ENCODE results near the gene GALNT9. TPM values are rescaled to one million over a fixed set of nuclear protein-coding genes. Genes with fewer than 3 reads are reported as not detected.
"Not testable (repeated sequence)": the region's sequence is repeated elsewhere in the genome, so short reads cannot be mapped to it uniquely, and the experiment has no call there.

The GALNT9 gene
- polyA plus RNA-seq, 4 donors, result 8.7 to 11.7 (median 10.2) TPM

- DNase-seq (ENCODE audit: low read depth in 4 of 4, low spot score in 2 of 4), result no peak
Measured at GRCh38 chr12:132243596-132244310, 85.6 kb downstream of the GALNT9 start.

- not testable (repeated sequence) for DNase-seq (ENCODE audit: low read depth in 4 of 4, low spot score in 2 of 4)
Measured at GRCh38 chr12:132243171-132243570, 86.2 kb downstream of the GALNT9 start.

- not testable (repeated sequence) for DNase-seq (ENCODE audit: low read depth in 4 of 4, low spot score in 2 of 4)
Measured at GRCh38 chr12:132240669-132241007, 88.8 kb downstream of the GALNT9 start.

GRCh38 chr12:132239796-132240668 is 89.4 kb downstream of the GALNT9 start:
- no peak for DNase-seq (ENCODE audit: low read depth in 4 of 4, low spot score in 2 of 4)

- DNase-seq (ENCODE audit: low read depth in 4 of 4, low spot score in 2 of 4), result no peak
Measured at GRCh38 chr12:132239392-132239791, 90.0 kb downstream of the GALNT9 start.

GRCh38 chr12:132238884-132239283 is 90.5 kb downstream of the GALNT9 start:
- DNase-seq (ENCODE audit: low read depth in 4 of 4, low spot score in 2 of 4), result no peak

- no peak for DNase-seq (ENCODE audit: low read depth in 4 of 4, low spot score in 2 of 4)
Measured at GRCh38 chr12:132238488-132238854, 90.9 kb downstream of the GALNT9 start.

GRCh38 chr12:132237772-132238487 is 91.5 kb downstream of the GALNT9 start:
- no peak for DNase-seq (ENCODE audit: low read depth in 4 of 4, low spot score in 2 of 4)

GRCh38 chr12:132236930-132237771 is 92.2 kb downstream of the GALNT9 start:
- no peak for DNase-seq (ENCODE audit: low read depth in 4 of 4, low spot score in 2 of 4)

- no peak for DNase-seq (ENCODE audit: low read depth in 4 of 4, low spot score in 2 of 4)
Measured at GRCh38 chr12:132236129-132236929, 93.1 kb downstream of the GALNT9 start.

GRCh38 chr12:132235116-132235820 is 94.1 kb downstream of the GALNT9 start:
- DNase-seq (ENCODE audit: low read depth in 4 of 4, low spot score in 2 of 4), result no peak

GRCh38 chr12:132230381-132230780 is 99.0 kb downstream of the GALNT9 start:
- no peak for DNase-seq (ENCODE audit: low read depth in 4 of 4, low spot score in 2 of 4)

- DNase-seq (ENCODE audit: low read depth in 4 of 4, low spot score in 2 of 4), result no peak
Measured at GRCh38 chr12:132229926-132230325, 99.5 kb downstream of the GALNT9 start.

- DNase-seq (ENCODE audit: low read depth in 4 of 4, low spot score in 2 of 4), result no peak
Measured at GRCh38 chr12:132229193-132229760, 100.1 kb downstream of the GALNT9 start.

- no peak for DNase-seq (ENCODE audit: low read depth in 4 of 4, low spot score in 2 of 4)
Measured at GRCh38 chr12:132228476-132229192, 100.8 kb downstream of the GALNT9 start.

GRCh38 chr12:132227782-132228475 is 101.5 kb downstream of the GALNT9 start:
- no peak for DNase-seq (ENCODE audit: low read depth in 4 of 4, low spot score in 2 of 4)

- DNase-seq (ENCODE audit: low read depth in 4 of 4, low spot score in 2 of 4), result no peak
Measured at GRCh38 chr12:132227118-132227517, 102.3 kb downstream of the GALNT9 start.
